Common myeloid progenitor, CD34-positive (primary cell): ENCODE measurements around the gene TRIM34.
"Not testable (repeated sequence)": the region's sequence is repeated elsewhere in the genome, so short reads cannot be mapped to it uniquely, and the experiment has no call there.

ENCODE experiments used
- CTCF ChIA-PET: fragments of 350-600 bp; sonication (Branson Sonifier 250); formaldehyde crosslinking; loops from one replicate; lab custom pipeline; 2021; ENCODE audit warnings: antibody characterized with exemption; lab: Charles Lee
- POLR2A ChIA-PET: fragments of 350-600 bp; sonication (Branson Sonifier 250); formaldehyde crosslinking; loops from one replicate; lab custom pipeline; 2021; ENCODE audit warnings: antibody characterized with exemption; lab: Charles Lee
- DNase-seq, 3 donors: peaks; one replicate each; pipeline versions ENCODE4 v3.0.0 to v3.0.0-alpha.2; 2013
- H3K27ac ChIP-seq, 2 experiments: 1 replicate in 1 of 2; 2 replicates in 1 of 2; pipeline ENCODE4 v1.7.0; 2013; ENCODE audit warnings: inconsistent platforms in 2 of 2, low read length in 2 of 2, mild to moderate bottlenecking in 2 of 2, low read depth in 1 of 2, moderate library complexity in 1 of 2; ENCODE audit not compliant: severe bottlenecking in 2 of 2, insufficient read depth in 1 of 2, poor library complexity in 1 of 2
- H3K27me3 ChIP-seq, 5 experiments: replicated peaks in 2 of 5; 1 replicate in 3 of 5; 2 replicates in 2 of 5; pipeline versions ENCODE4 v1.6.1 to v1.7.0; 2013; ENCODE audit warnings: low read length in 4 of 5, mild to moderate bottlenecking in 2 of 5, moderate library complexity in 2 of 5, inconsistent platforms in 1 of 5; ENCODE audit not compliant: insufficient read depth in 5 of 5, control insufficient read depth in 4 of 5
- H3K36me3 ChIP-seq, 4 experiments: 1 replicate in 2 of 4; 2 replicates in 2 of 4; pipeline versions ENCODE4 v1.6.1 to v1.7.0; 2013; ENCODE audit warnings: low read length in 3 of 4, control low read depth in 1 of 4, mild to moderate bottlenecking in 1 of 4; ENCODE audit not compliant: control insufficient read depth in 4 of 4, insufficient read depth in 4 of 4
- H3K4me1 ChIP-seq, 4 experiments: 1 replicate in 3 of 4; 2 replicates in 1 of 4; pipeline versions ENCODE4 v1.6.1 to v1.7.1; 2013; ENCODE audit warnings: low read length in 3 of 4, mild to moderate bottlenecking in 3 of 4, control low read depth in 1 of 4, inconsistent platforms in 1 of 4, moderate library complexity in 1 of 4; ENCODE audit not compliant: control insufficient read depth in 4 of 4, insufficient read depth in 4 of 4; ENCODE audit errors: control extremely low read depth in 1 of 4
- H3K4me3 ChIP-seq, 7 experiments: 1 replicate in 4 of 7; 2 replicates in 3 of 7; pipeline versions ENCODE4 v1.5.1 to v1.7.0; 2013; ENCODE audit warnings: mild to moderate bottlenecking in 7 of 7, low read length in 6 of 7, moderate library complexity in 6 of 7, inconsistent platforms in 2 of 7, low read depth in 2 of 7, control low read depth in 1 of 7; ENCODE audit not compliant: insufficient read depth in 4 of 7, control insufficient read depth in 1 of 7; ENCODE audit errors: extremely low read depth in 1 of 7
- H3K9me3 ChIP-seq, 5 experiments: 1 replicate in 4 of 5; 2 replicates in 1 of 5; pipeline versions ENCODE4 v1.6.1 to v1.7.1; 2013; ENCODE audit warnings: low read length in 4 of 5, mild to moderate bottlenecking in 2 of 5, inconsistent platforms in 1 of 5, low read depth in 1 of 5, moderate library complexity in 1 of 5; ENCODE audit not compliant: control insufficient read depth in 4 of 5, insufficient read depth in 2 of 5; ENCODE audit errors: control extremely low read depth in 1 of 5
- WGBS: methylation state at CpG from one replicate; pipeline ENCODE4 v1.1.5; 2013; ENCODE audit not compliant: insufficient coverage; 5-methylcytosine and 5-hydroxymethylcytosine counted together

TRIM34 gene

GRCh38 chr11:5689551-5689983 is 64.8 kb downstream of the TRIM34 start, which contains the start of gene TRIM22:
TSS of gene TRIM22 (plus strand) at chr11:5689790. CDS start at chr11:5696233, 6,443 bp downstream.
- Histone ChIP-seq H3K9me3 (no peaks in the 10 kb centered on the region), H3K27me3 (no peaks in the 10 kb centered on the region), H3K27ac (peak within 1 kb of the TSS; percentile 81 to 89), H3K4me1 (peaks cover 12 to 43% (median 30%) of the 10 kb centered on the region in 4 experiments), H3K4me3 (peak within 1 kb of the TSS; percentile 31 to 92 (median 78)), H3K36me3 (peaks cover 0 to 5% (median 3%) of the 10 kb centered on the region in 4 experiments)
- WGBS, result no CpG with 5 or more reads among the region's 2 CpGs
- CTCF ChIA-PET, result interaction anchor here (1.6 to 2.9 kb wide), 3 partner anchors 11 to 90 kb away, joined by 5 to 14 read pairs (median 13); no protein-coding TSS in a partner anchor
- POLR2A ChIA-PET, result interaction anchor here (1.3 to 1.4 kb wide), 2 partner anchors 11 to 121 kb away, joined by 3 to 7 read pairs; no protein-coding TSS in a partner anchor
- DNase-seq, result peak; percentile 70 to 93 (median 86)

GRCh38 chr11:5690216-5690615 is 65.4 kb downstream of the TRIM34 start:
- DNase-seq, result peak in 1 of 3 donors; percentile 31
- peak overlapping the region in 6 of 7 experiments; percentile 70 to 92 (median 80) for H3K4me3 ChIP-seq
- peaks cover 0 to 5% (median 3%) of the 10 kb centered on the region in 4 experiments for H3K36me3 ChIP-seq
- WGBS, result no CpG with 5 or more reads among the region's 5 CpGs
- H3K4me1 ChIP-seq, result peaks cover 12 to 44% (median 28%) of the 10 kb centered on the region in 4 experiments
- no peaks in the 10 kb centered on the region for H3K27me3 ChIP-seq
- POLR2A ChIA-PET, result interaction anchor here (1.3 to 1.4 kb wide), 2 partner anchors 11 to 120 kb away, joined by 3 to 7 read pairs; no protein-coding TSS in a partner anchor
- H3K9me3 ChIP-seq, result no peaks in the 10 kb centered on the region
- CTCF ChIA-PET, result interaction anchor here (0.9 to 2.9 kb wide), 3 partner anchors 11 to 23 kb away, joined by 3 to 14 read pairs (median 13); no protein-coding TSS in a partner anchor
- peak overlapping the region; percentile 81 to 89 for H3K27ac ChIP-seq

GRCh38 chr11:5690736-5691135 is 65.9 kb downstream of the TRIM34 start:
- DNase-seq, result peak in 1 of 3 donors; percentile 20
- peaks cover 1 to 5% (median 3%) of the 10 kb centered on the region in 4 experiments for H3K36me3 ChIP-seq
- 0% methylated on average over 5 of the region's 5 CpGs for WGBS
- no peaks in the 10 kb centered on the region for H3K9me3 ChIP-seq
- ChIA-PET CTCF (interaction anchor here (0.8 to 2.9 kb wide), 5 partner anchors 10 to 54 kb away, joined by 3 to 14 read pairs (median 3); no protein-coding TSS in a partner anchor), POLR2A (interaction anchor here (1.4 kb wide), 1 partner anchor 120 kb away, joined by 3 read pairs; no protein-coding TSS in a partner anchor)
- H3K4me3 ChIP-seq, result peak overlapping the region; percentile 30 to 92 (median 78)
- H3K27me3 ChIP-seq, result no peaks in the 10 kb centered on the region
- H3K27ac ChIP-seq, result peak overlapping the region; percentile 81 to 89
- peaks cover 12 to 42% (median 27%) of the 10 kb centered on the region in 4 experiments for H3K4me1 ChIP-seq

- peak in 1 of 3 donors; percentile 28 for DNase-seq
- WGBS, result 13% methylated on average over 1 of the region's 12 CpGs
- ChIA-PET CTCF (interaction anchor here (0.8 to 1.2 kb wide), 4 partner anchors 9 to 54 kb away, joined by 3 read pairs; no protein-coding TSS in a partner anchor), POLR2A (interaction anchor here (0.5 to 1.4 kb wide), 2 partner anchors 119 to 909 kb away, joined by 3 read pairs; no protein-coding TSS in a partner anchor)
- H3K36me3 ChIP-seq, H3K27me3 ChIP-seq, H3K9me3 ChIP-seq: not testable (repeated sequence)
- peak overlapping the region; percentile 81 to 89 for H3K27ac ChIP-seq
- peaks cover 12 to 42% (median 27%) of the 10 kb centered on the region in 4 experiments for H3K4me1 ChIP-seq
- H3K4me3 ChIP-seq, result peak overlapping the region; percentile 30 to 92 (median 78)
These were observed 66.6 kb downstream of the TRIM34 start for GRCh38 chr11:5691238-5691963.

- peak in 2 of 3 donors; percentile 46 to 62 for DNase-seq
- peak overlapping the region; percentile 34 to 89 for H3K27ac ChIP-seq
- whole genome bisulfite sequencing, result no CpG with 5 or more reads among the region's 3 CpGs
- POLR2A ChIA-PET, result interaction anchor here (0.5 kb wide), 1 partner anchor 908 kb away, joined by 3 read pairs; no protein-coding TSS in a partner anchor
- peak overlapping the region in 6 of 7 experiments; percentile 70 to 92 (median 80) for H3K4me3 ChIP-seq
- H3K27me3 ChIP-seq, result no peaks in the 10 kb centered on the region
- peaks cover 12 to 42% (median 27%) of the 10 kb centered on the region in 4 experiments for H3K4me1 ChIP-seq
- H3K36me3 ChIP-seq, result peaks cover 7 to 15% (median 12%) of the 10 kb centered on the region in 4 experiments
- no peaks in the 10 kb centered on the region for H3K9me3 ChIP-seq
- CTCF ChIA-PET, result interaction anchor here (1.2 kb wide), 1 partner anchor 8 kb away, joined by 3 read pairs; no protein-coding TSS in a partner anchor
These were observed 67.2 kb downstream of the TRIM34 start for GRCh38 chr11:5691964-5692361.
